Esophagus squamous epithelium (tissue), 5 donors: ENCODE results near the gene SOX11. TPM values are rescaled to one million over a fixed set of nuclear protein-coding genes. Genes with fewer than 3 reads are reported as not detected.

Source experiments
- DNase-seq: peaks from one replicate; lab custom pipeline; 2025; lab: John Stamatoyannopoulos, UW
- H3K27ac ChIP-seq, 4 donors: fragments of 200-600 bp; sonication (generic); one replicate each; pipeline ENCODE4 v1.5.1; 2016 to 2019; ENCODE audit warnings: mild to moderate bottlenecking in 1 of 4
- H3K27me3 ChIP-seq, 4 donors: fragments of 200-600 bp; sonication (generic); 1 replicate in 3 of 4; 2 replicates in 1 of 4; pipeline versions ENCODE4 v1.5.1 to v1.6.0; 2017 to 2021; ENCODE audit warnings: antibody characterized with exemption in 1 of 4
- H3K36me3 ChIP-seq, 3 donors: fragments of 200-600 bp; sonication (generic); one replicate each; pipeline ENCODE4 v1.5.1; 2016 to 2019
- H3K4me1 ChIP-seq, 3 donors: fragments of 200-600 bp; sonication (generic); one replicate each; pipeline ENCODE4 v1.5.1; 2017 to 2019
- H3K4me3 ChIP-seq, 4 donors: fragments of 200-600 bp; sonication (generic); 1 replicate in 3 of 4; 2 replicates in 1 of 4; pipeline ENCODE4 v1.5.1; 2016 to 2019; ENCODE audit warnings: mild to moderate bottlenecking in 2 of 4, moderate library complexity in 1 of 4
- H3K9me3 ChIP-seq, 3 donors: fragments of 200-600 bp; sonication (generic); one replicate each; pipeline ENCODE4 v1.5.1; 2016 to 2019
- CTCF ChIP-seq, 6 experiments: fragments of 450-650 bp in 4 of 6; fragments of 200-600 bp in 2 of 6; sonication (generic) in 2 of 6; IDR thresholded peaks; one replicate each; pipeline ENCODE4 v1.5.1; 2016 to 2019; ENCODE audit warnings: antibody characterized with exemption in 6 of 6, mild to moderate bottlenecking in 4 of 6, moderate library complexity in 4 of 6
- POLR2A ChIP-seq, 4 donors: fragments of 450-650 bp; IDR thresholded peaks; one replicate each; pipeline ENCODE4 v1.6.1; 2017; ENCODE audit warnings: antibody characterized with exemption in 4 of 4, mild to moderate bottlenecking in 4 of 4, moderate library complexity in 3 of 4
- WGBS, 2 donors: methylation state at CpG; one replicate each; pipeline ENCODE4 v1.1.5; 2018; 5-methylcytosine and 5-hydroxymethylcytosine counted together
- intact Hi-C: fragments of 100-400 bp; cut with DNase I; formaldehyde crosslinking; loops from one replicate; pipeline ENCODE4 v1.15.0; 2022
- total RNA-seq, 4 donors: library from RNA; depleted of rRNA; stranded (reverse); fragments of >200 nt; gene quantifications; one replicate each; pipeline ENCODE4 v1.1.0, GENCODE V29; 2016
- donor health status: DM: yes; HTN: yes; CAD: no.

The SOX11 gene
- total RNA-seq, 4 donors from 2014 or later = not detected

- no peak for DNase-seq
- intact Hi-C loops = no loop called here
- 66 to 88% methylated on average over 4 to 5 of the region's 5 CpGs for WGBS, 2 donors
Observed at GRCh38 chr2:5722236-5722635, 30.1 kb downstream of the SOX11 start.

GRCh38 chr2:5723791-5724735 is 31.9 kb downstream of the SOX11 start:
- DNase-seq = no peak
- intact Hi-C loops = no loop called here
- no peak for TF ChIP-seq POLR2A (IDR thresholded peaks at IDR 0.05)
- TF ChIP-seq CTCF (IDR thresholded peaks at IDR 0.05) = no peak

More at GRCh38 chr2:5722236-5722635, 30.1 kb downstream of the SOX11 start:
- no peak overlapping the region for H3K27ac ChIP-seq
- no peak overlapping the region for H3K4me3 ChIP-seq
- peaks cover 0 to 11% (median 0%) of the 10 kb centered on the region in 4 donors for H3K27me3 ChIP-seq
- no peaks in the 10 kb centered on the region for H3K36me3 ChIP-seq
- no peak for TF ChIP-seq POLR2A (IDR thresholded peaks at IDR 0.05)
- no peaks in the 10 kb centered on the region for H3K4me1 ChIP-seq
- no peaks in the 10 kb centered on the region for H3K9me3 ChIP-seq

GRCh38 chr2:5725072-5725471 is 32.9 kb downstream of the SOX11 start:
- Histone ChIP-seq H3K27me3 (no peaks in the 10 kb centered on the region), H3K4me3 (no peak overlapping the region), H3K9me3 (no peaks in the 10 kb centered on the region), H3K36me3 (no peaks in the 10 kb centered on the region), H3K27ac (no peak overlapping the region), H3K4me1 (no peaks in the 10 kb centered on the region)
- no peak for TF ChIP-seq POLR2A (IDR thresholded peaks at IDR 0.05)
- TF ChIP-seq CTCF (IDR thresholded peaks at IDR 0.05) = no peak
- DNase-seq = no peak
- 78 to 91% methylated on average over 1 of the region's 1 CpG for WGBS, 2 donors
- intact Hi-C loops = no loop called here

More at GRCh38 chr2:5723791-5724735, 31.9 kb downstream of the SOX11 start:
- Histone ChIP-seq H3K27me3 (no peaks in the 10 kb centered on the region), H3K9me3 (no peaks in the 10 kb centered on the region), H3K4me1 (no peaks in the 10 kb centered on the region), H3K27ac (no peak overlapping the region), H3K36me3 (no peaks in the 10 kb centered on the region), H3K4me3 (no peak overlapping the region)
- 55 to 74% methylated on average over 13 to 17 of the region's 17 CpGs for WGBS, 2 donors

GRCh38 chr2:5725794-5726463 is 33.7 kb downstream of the SOX11 start:
- DNase-seq = no peak
- H3K4me1 ChIP-seq = no peaks in the 10 kb centered on the region
- intact Hi-C loops = no loop called here
- H3K9me3 ChIP-seq = no peaks in the 10 kb centered on the region
- no peak overlapping the region for H3K27ac ChIP-seq
- peak overlapping the region in 2 of 4 donors; percentile 13 to 48 for H3K4me3 ChIP-seq
- H3K27me3 ChIP-seq = no peaks in the 10 kb centered on the region
- no peaks in the 10 kb centered on the region for H3K36me3 ChIP-seq
- TF ChIP-seq CTCF (IDR thresholded peaks at IDR 0.05) = no peak
- WGBS, 2 donors = 22 to 35% methylated on average over 22 to 23 of the region's 23 CpGs

- Histone ChIP-seq H3K36me3 (no peaks in the 10 kb centered on the region), H3K4me1 (no peaks in the 10 kb centered on the region), H3K9me3 (no peaks in the 10 kb centered on the region), H3K4me3 (no peak overlapping the region), H3K27me3 (no peaks in the 10 kb centered on the region), H3K27ac (no peak overlapping the region)
- TF ChIP-seq POLR2A (IDR thresholded peaks at IDR 0.05) (no peak), CTCF (IDR thresholded peaks at IDR 0.05) (no peak)
- intact Hi-C loops = no loop called here
- no peak for DNase-seq
Observed at GRCh38 chr2:5727235-5727634, 35.1 kb downstream of the SOX11 start.
